Hepatocyte (in vitro differentiated cells): ENCODE data around the gene PER2.

Experiments
- EZH2 ChIP-seq: fragments of 200-600 bp; sonication (generic); IDR thresholded peaks from 2 replicates; pipeline ENCODE4 v1.6.1; 2016; ENCODE audit warnings: antibody characterized with exemption, mild to moderate bottlenecking, borderline replicate concordance
- EZH2phosphoT487 ChIP-seq: fragments of 200-600 bp; sonication (generic); IDR thresholded peaks from one replicate; pipeline ENCODE4 v1.6.1; 2018; ENCODE audit warnings: antibody characterized with exemption, mild to moderate bottlenecking, low read depth, moderate library complexity; ENCODE audit not compliant: unreplicated experiment, severe bottlenecking
- TF ChIP-seq, protein P1 (sequence below): fragments of 200-600 bp; sonication (generic); IDR thresholded peaks from 2 replicates; pipeline ENCODE4 v1.5.1; 2016; ENCODE audit warnings: antibody characterized with exemption, mild to moderate bottlenecking; ENCODE audit not compliant: poor library complexity

GRCh38 chr2:238250896-238251295, 37.5 kb downstream of the PER2 start:
- TF ChIP-seq, protein P1, sequence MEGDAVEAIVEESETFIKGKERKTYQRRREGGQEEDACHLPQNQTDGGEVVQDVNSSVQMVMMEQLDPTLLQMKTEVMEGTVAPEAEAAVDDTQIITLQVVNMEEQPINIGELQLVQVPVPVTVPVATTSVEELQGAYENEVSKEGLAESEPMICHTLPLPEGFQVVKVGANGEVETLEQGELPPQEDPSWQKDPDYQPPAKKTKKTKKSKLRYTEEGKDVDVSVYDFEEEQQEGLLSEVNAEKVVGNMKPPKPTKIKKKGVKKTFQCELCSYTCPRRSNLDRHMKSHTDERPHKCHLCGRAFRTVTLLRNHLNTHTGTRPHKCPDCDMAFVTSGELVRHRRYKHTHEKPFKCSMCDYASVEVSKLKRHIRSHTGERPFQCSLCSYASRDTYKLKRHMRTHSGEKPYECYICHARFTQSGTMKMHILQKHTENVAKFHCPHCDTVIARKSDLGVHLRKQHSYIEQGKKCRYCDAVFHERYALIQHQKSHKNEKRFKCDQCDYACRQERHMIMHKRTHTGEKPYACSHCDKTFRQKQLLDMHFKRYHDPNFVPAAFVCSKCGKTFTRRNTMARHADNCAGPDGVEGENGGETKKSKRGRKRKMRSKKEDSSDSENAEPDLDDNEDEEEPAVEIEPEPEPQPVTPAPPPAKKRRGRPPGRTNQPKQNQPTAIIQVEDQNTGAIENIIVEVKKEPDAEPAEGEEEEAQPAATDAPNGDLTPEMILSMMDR: no peak
- no peak for TF ChIP-seq EZH2
- no peak for TF ChIP-seq EZH2phosphoT487
